MM.1S (cell line): ENCODE data around the gene LHPP.

Source experiments
- DNase-seq: peaks from one replicate; pipeline ENCODE4 v3.0.0-alpha.2; 2015
- H2AFZ ChIP-seq: fragments of 300-600 bp; sonication (generic); 2 replicates; pipeline ENCODE4 v1.6.0; 2016; ENCODE audit warnings: antibody characterized with exemption, low read length
- H3F3A ChIP-seq: fragments of 300-600 bp; sonication (generic); 2 replicates; pipeline ENCODE4 v1.6.1; 2016; ENCODE audit warnings: mild to moderate bottlenecking, antibody characterized with exemption, low read length, moderate library complexity, mixed read lengths; ENCODE audit not compliant: insufficient read depth
- H3K27ac ChIP-seq: fragments of 300-600 bp; sonication (generic); 2 replicates; pipeline ENCODE4 v1.5.1; 2016; ENCODE audit warnings: mild to moderate bottlenecking, low read length
- H3K27me3 ChIP-seq: fragments of 300-600 bp; sonication (generic); replicated peaks from 2 replicates; pipeline ENCODE4 v1.6.0; 2016; ENCODE audit warnings: low read length; ENCODE audit not compliant: insufficient read depth
- H3K36me3 ChIP-seq: fragments of 300-600 bp; sonication (generic); replicated peaks from 2 replicates; pipeline ENCODE4 v1.6.1; 2016; ENCODE audit warnings: mild to moderate bottlenecking, low read length, mixed read lengths; ENCODE audit not compliant: insufficient read depth
- H3K4me1 ChIP-seq: fragments of 300-600 bp; sonication (generic); 2 replicates; pipeline ENCODE4 v1.6.1; 2016; ENCODE audit warnings: low read length, mixed read lengths
- H3K4me2 ChIP-seq: fragments of 300-600 bp; sonication (generic); 2 replicates; pipeline ENCODE4 v1.6.0; 2016; ENCODE audit warnings: low read depth, low read length
- H3K4me3 ChIP-seq: fragments of 300-600 bp; sonication (generic); 2 replicates; pipeline ENCODE4 v1.5.1; 2016; ENCODE audit warnings: low read length, mixed read lengths
- H3K79me2 ChIP-seq: fragments of 300-600 bp; sonication (generic); 2 replicates; pipeline ENCODE4 v1.6.1; 2016; ENCODE audit warnings: mixed run types, low read length, mixed read lengths
- H3K9ac ChIP-seq: fragments of 300-600 bp; sonication (generic); 2 replicates; pipeline ENCODE4 v1.6.1; 2016; ENCODE audit warnings: low read length, mixed read lengths
- H3K9me2 ChIP-seq: fragments of 300-600 bp; sonication (generic); replicated peaks from 2 replicates; pipeline ENCODE4 v1.6.1; 2016; ENCODE audit warnings: mild to moderate bottlenecking, low read length, mixed read lengths; ENCODE audit not compliant: insufficient read depth
- H3K9me3 ChIP-seq: fragments of 300-600 bp; sonication (generic); replicated peaks from 2 replicates; pipeline ENCODE4 v1.6.1; 2016; ENCODE audit warnings: mild to moderate bottlenecking, low read length, mixed read lengths; ENCODE audit not compliant: insufficient read depth
- H4K20me1 ChIP-seq: fragments of 300-600 bp; sonication (generic); 2 replicates; pipeline ENCODE4 v1.6.1; 2016; ENCODE audit warnings: mild to moderate bottlenecking, low read length, moderate library complexity, mixed read lengths; ENCODE audit not compliant: insufficient read depth
- EZH2 ChIP-seq: fragments of 300-600 bp; sonication (generic); optimal IDR thresholded peaks from 2 replicates; pipeline ENCODE3; 2017; ENCODE audit warnings: low read depth, mild to moderate bottlenecking, antibody characterized with exemption, low read length, mixed read lengths
- EZH2phosphoT487 ChIP-seq: fragments of 300-600 bp; sonication (generic); IDR thresholded peaks from 2 replicates; pipeline ENCODE4 v1.6.1; 2018; ENCODE audit warnings: antibody characterized with exemption, low read length
- TF ChIP-seq, protein P1 (sequence below): fragments of 300-600 bp; sonication (generic); IDR thresholded peaks from 2 replicates; pipeline ENCODE4 v1.5.1; 2016; ENCODE audit warnings: antibody characterized with exemption, low read length, mixed read lengths

LHPP gene

DNA sequence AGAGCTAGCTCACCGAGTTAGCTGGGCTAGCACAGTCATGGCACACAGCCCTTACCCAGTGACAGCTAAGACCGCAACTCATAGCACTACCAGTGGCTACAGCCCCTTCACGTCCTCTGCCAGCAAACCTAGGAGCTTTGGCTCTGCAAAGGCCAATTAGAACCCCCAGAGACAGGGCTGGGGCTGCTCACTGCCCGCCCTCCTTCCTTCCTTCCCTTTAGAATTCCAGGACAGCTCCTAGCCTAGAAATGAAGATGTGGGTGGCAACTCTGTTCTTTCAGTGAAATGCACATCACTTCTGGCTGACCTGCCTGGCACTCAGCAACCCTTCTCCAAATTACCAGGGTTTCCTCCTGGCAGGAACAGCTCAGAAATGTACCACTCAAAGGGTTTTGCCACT is 182.6 kb downstream of the LHPP start:
- H3K4me3 ChIP-seq, result no peak overlapping the region
- H3K27me3 ChIP-seq, result no peaks in the 10 kb centered on the region
- H3K9me3 ChIP-seq, result no peaks in the 10 kb centered on the region
- H2AFZ ChIP-seq, result no peak overlapping the region
- TF ChIP-seq EZH2 (no peak), EZH2phosphoT487 (no peak)
- TF ChIP-seq, protein P1, sequence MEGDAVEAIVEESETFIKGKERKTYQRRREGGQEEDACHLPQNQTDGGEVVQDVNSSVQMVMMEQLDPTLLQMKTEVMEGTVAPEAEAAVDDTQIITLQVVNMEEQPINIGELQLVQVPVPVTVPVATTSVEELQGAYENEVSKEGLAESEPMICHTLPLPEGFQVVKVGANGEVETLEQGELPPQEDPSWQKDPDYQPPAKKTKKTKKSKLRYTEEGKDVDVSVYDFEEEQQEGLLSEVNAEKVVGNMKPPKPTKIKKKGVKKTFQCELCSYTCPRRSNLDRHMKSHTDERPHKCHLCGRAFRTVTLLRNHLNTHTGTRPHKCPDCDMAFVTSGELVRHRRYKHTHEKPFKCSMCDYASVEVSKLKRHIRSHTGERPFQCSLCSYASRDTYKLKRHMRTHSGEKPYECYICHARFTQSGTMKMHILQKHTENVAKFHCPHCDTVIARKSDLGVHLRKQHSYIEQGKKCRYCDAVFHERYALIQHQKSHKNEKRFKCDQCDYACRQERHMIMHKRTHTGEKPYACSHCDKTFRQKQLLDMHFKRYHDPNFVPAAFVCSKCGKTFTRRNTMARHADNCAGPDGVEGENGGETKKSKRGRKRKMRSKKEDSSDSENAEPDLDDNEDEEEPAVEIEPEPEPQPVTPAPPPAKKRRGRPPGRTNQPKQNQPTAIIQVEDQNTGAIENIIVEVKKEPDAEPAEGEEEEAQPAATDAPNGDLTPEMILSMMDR, result no peak
- H3K79me2 ChIP-seq, result peaks cover 62% of the 10 kb centered on the region
- H3F3A ChIP-seq, result peaks cover 12% of the 10 kb centered on the region
- peaks cover 20% of the 10 kb centered on the region for H3K4me1 ChIP-seq
- H3K9ac ChIP-seq, result no peak overlapping the region
- no peaks in the 10 kb centered on the region for H4K20me1 ChIP-seq
- no peaks in the 10 kb centered on the region for H3K9me2 ChIP-seq
- H3K27ac ChIP-seq, result no peak overlapping the region
- H3K36me3 ChIP-seq, result no peaks in the 10 kb centered on the region
- H3K4me2 ChIP-seq, result no peak overlapping the region
- DNase-seq, result no peak

DNA sequence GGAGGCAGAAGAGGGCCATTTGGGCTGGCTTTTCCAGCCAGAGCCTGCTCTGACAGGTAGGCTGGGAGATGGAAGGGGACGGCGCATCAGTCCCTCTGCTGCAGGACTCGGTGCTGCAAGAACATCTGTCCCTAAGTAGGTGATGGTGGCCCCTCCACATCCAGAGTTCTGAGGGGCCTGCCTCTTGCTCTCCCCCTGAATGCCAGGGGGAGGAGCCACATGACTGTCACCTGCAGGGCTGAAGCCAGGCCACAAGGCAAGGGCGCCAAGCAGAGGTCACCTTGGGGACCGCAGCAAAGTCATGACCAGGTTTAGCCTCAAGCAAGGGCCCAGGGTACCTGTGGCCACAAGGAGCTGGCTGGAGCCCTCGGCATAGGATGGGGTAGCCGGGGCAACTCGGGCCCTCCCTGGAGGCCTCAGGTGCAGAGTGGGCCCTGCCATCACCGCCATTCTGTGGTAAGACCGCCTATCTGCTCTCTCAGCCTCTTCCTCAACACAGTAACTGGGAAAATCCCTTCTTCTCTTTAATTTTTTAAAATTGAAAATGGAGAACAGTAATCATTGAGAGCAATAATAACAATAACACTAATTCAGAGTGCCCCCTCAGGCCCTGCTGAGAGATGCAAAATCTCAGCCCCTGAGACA is 183.3 kb downstream of the LHPP start:
- Histone ChIP-seq H4K20me1 (no peaks in the 10 kb centered on the region), H3K4me3 (no peak overlapping the region), H3K4me1 (peaks cover 26% of the 10 kb centered on the region), H3K9me2 (no peaks in the 10 kb centered on the region), H2AFZ (no peak overlapping the region), H3K79me2 (peaks cover 67% of the 10 kb centered on the region), H3F3A (peaks cover 16% of the 10 kb centered on the region), H3K27ac (no peak overlapping the region), H3K9me3 (no peaks in the 10 kb centered on the region), H3K9ac (no peak overlapping the region), H3K4me2 (no peak overlapping the region), H3K27me3 (no peaks in the 10 kb centered on the region), H3K36me3 (no peaks in the 10 kb centered on the region)
- TF ChIP-seq, protein P1, result no peak
- TF ChIP-seq EZH2phosphoT487 (no peak), EZH2 (no peak)
- no peak for DNase-seq

DNA sequence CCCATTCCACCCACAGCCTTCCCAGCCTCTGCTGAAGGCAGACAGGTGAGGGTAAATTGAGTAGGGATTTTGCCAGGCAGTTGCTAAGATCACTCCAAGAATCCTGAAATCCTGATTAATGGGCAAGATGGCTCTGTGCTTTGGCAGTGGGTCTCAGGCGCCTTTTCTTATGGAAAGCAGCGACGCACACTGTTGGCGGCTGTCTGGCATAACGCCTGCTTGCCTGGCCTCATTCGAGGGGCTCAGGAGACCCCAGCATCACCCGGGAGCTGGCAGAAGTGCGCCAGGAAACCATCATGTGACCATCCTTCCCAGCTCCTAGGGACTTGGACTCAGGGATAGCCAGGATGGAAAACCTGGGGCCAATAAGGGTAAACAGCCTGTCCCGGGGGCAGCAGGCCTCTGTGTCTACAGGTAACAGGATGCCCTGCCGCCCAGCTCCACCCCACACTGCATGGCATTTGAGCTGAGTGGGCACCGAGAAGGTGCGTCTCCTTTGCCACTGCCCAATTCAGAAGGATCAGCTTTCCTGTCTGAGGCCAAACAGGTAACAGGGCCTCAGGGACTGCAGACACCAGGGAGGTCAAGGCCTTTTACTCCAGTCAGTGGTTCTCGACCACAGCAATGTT is 184.0 kb downstream of the LHPP start:
- Histone ChIP-seq H3K9ac (no peak overlapping the region), H2AFZ (no peak overlapping the region), H3K27ac (no peak overlapping the region), H3K27me3 (no peaks in the 10 kb centered on the region), H3K9me3 (no peaks in the 10 kb centered on the region), H3K4me3 (no peak overlapping the region), H3K9me2 (no peaks in the 10 kb centered on the region), H3F3A (peaks cover 16% of the 10 kb centered on the region), H3K4me2 (no peak overlapping the region), H3K4me1 (peaks cover 26% of the 10 kb centered on the region), H4K20me1 (no peaks in the 10 kb centered on the region), H3K79me2 (peaks cover 74% of the 10 kb centered on the region), H3K36me3 (no peaks in the 10 kb centered on the region)
- TF ChIP-seq EZH2phosphoT487 (no peak), EZH2 (no peak)
- TF ChIP-seq, protein P1, result no peak
- no peak for DNase-seq
